Cardiac fibroblast (primary cell): ENCODE measurements around the gene SF1.

ENCODE experiments used
- DNase-seq, 2 donors: peaks; one replicate each; pipeline versions ENCODE4 v3.0.0 to v3.0.0-alpha.2; 2010; ENCODE audit warnings: low read depth in 2 of 2
- H3K4me3 ChIP-seq, 2 donors: replicated peaks in 1 of 2; 1 replicate in 1 of 2; 2 replicates in 1 of 2; pipeline ENCODE4 v1.5.1; 2011; ENCODE audit warnings: low read depth in 2 of 2, low read length in 2 of 2, mild to moderate bottlenecking in 2 of 2, moderate library complexity in 1 of 2
- TF ChIP-seq, protein P1 (sequence below): IDR thresholded peaks from one replicate; pipeline ENCODE4 v1.5.1; 2011; ENCODE audit warnings: low read depth, mild to moderate bottlenecking, low read length, inconsistent platforms

The SF1 gene

GRCh38 chr11:64750361-64751054 is 27.8 kb downstream of the SF1 start:
- DNase-seq = no peak
- H3K4me3 ChIP-seq = no peak overlapping the region
- TF ChIP-seq, protein P1, sequence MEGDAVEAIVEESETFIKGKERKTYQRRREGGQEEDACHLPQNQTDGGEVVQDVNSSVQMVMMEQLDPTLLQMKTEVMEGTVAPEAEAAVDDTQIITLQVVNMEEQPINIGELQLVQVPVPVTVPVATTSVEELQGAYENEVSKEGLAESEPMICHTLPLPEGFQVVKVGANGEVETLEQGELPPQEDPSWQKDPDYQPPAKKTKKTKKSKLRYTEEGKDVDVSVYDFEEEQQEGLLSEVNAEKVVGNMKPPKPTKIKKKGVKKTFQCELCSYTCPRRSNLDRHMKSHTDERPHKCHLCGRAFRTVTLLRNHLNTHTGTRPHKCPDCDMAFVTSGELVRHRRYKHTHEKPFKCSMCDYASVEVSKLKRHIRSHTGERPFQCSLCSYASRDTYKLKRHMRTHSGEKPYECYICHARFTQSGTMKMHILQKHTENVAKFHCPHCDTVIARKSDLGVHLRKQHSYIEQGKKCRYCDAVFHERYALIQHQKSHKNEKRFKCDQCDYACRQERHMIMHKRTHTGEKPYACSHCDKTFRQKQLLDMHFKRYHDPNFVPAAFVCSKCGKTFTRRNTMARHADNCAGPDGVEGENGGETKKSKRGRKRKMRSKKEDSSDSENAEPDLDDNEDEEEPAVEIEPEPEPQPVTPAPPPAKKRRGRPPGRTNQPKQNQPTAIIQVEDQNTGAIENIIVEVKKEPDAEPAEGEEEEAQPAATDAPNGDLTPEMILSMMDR = no peak

GRCh38 chr11:64747961-64748665 is 30.2 kb downstream of the SF1 start:
- DNase-seq = peak; percentile 31 to 41
- no peak overlapping the region for H3K4me3 ChIP-seq
- TF ChIP-seq, protein P1 = no peak

DNA sequence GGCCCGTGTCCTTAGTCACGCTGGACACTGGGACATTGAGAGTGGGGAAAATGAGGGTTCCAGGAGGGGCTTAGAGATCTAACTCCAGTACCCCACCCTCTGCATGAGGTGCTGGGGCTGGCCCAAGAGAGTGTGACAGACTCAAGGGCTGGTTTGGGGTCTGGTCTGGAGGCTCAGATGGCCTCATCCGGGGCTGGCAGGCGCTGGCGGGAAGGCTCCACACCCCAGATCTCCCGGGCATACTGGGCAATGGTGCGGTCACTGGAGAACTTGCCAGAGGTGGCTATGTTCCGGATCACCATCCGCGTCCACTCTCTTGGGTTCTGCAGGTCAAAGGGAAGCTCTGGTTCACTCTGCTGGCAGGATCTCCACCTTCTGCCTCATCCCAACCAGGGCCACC is 31.9 kb downstream of the SF1 start:
- no peak overlapping the region for H3K4me3 ChIP-seq

DNA sequence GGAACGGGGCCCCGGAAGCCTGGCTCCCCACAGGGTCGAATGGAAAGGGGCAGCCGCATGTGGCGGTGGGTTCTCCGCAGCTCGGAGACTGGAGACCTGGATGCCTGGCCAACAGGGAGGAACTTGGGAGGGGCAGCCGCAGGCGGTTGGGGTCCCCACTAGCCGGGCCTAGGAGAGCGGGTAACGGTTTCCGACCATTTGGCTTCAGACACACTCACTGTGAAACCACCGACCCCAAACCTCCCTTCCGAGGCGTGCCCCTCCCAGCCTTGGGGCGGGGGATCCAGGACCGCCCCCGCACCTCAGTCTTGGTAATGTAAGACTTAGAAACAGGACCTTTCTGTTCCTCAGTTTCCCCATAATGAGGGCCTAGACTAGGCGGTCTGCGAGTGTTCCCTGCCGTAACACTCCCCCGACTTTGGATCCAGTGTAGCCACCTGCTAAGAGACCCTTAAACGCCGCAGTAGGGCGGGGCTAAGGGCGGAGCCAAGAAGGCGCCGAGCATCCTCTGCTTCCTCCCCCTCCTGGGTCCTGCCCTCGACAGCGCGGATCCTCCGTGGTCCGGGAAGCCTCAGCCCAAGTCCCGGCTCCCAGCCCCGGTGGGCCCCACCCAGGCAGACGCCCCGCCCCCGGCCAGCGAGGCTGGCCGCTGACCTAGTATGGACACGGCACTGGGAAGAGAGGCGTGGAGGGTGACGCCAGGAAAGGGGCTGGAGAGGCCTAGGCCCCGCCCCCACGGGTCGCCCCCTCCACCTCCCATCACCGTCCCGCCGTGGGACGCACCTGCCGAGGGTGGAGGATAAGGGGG is 32.6 kb downstream of the SF1 start:
- H3K4me3 ChIP-seq = peak overlapping the region in 1 of 2 donors; percentile 35
- DNase-seq = peak; percentile 40 to 53
- TF ChIP-seq, protein P1 = no peak

More for the DNA sequence above, 31.9 kb downstream of the SF1 start:
- TF ChIP-seq, protein P1 = no peak
- no peak for DNase-seq

DNA sequence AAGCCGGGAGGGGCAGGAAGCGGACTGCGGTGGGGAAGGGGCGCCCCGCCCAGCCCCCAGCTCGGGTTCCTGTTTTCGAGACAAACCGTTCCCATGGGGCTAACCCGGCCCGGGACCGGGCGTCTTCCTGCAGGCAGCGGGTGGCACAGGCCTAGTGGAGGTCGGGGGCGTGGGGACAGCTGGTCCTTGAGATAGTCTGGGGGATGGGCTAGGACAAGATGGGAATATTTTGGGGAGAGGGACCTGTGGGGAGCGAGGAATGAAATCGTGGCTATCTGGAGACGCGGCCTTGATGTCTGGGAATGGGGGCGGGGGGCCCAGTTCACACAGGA is 33.2 kb downstream of the SF1 start:
- DNase-seq = no peak
- H3K4me3 ChIP-seq = peak overlapping the region; percentile 14 to 35
- TF ChIP-seq, protein P1 = no peak

DNA sequence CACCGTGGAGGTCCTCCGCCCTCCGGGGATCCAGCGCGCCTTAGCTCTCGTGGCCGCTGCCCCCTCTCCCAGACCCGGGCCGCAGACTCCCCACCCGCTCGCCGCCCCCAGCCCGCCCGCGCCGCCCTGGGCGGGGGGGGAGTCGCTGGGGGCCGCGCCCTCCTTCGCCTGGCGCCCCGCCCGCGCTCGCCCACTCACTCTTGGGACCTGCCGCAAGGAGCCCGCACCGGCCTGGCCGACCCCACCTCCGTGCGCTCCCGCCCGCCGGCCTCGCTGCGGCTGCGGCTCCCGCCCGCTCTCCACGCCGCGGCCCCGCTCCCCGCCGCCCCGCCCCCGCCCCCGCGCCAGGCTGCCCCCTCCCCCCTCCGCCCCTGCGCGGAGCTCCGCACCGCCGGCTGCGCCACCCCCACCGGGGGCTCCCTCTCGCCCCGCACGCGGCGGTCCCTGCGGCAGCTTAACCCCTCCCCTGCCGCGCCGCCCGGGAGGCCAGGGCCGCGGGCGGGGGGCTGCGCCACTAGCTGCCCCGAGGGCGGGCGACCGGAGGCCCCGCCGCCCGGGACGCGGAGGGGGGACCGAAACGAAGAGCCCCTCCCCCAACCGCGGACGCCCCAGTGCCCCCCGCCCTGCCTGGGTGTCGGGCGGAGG is 33.7 kb downstream of the SF1 start:
- TF ChIP-seq, protein P1 = no peak
- no peak for DNase-seq
- H3K4me3 ChIP-seq = peak overlapping the region; percentile 14 to 35
